Naive thymus-derived CD4-positive, alpha-beta T cell (primary cell): Measurements from ENCODE around the gene NYAP2. TPM values are rescaled to one million over a fixed set of nuclear protein-coding genes. Genes with fewer than 3 reads are reported as not detected.

Experiments
- ATAC-seq: fragments of 150-1000 bp; cut with Tn5 transposase; 2 replicates; pipeline ENCODE4 v1.10.0; 2021; ENCODE audit warnings: mild to moderate bottlenecking, moderate library complexity
- CTCF ChIA-PET: fragments of 350-600 bp; sonication (Branson Sonifier 250); formaldehyde crosslinking; loops from one replicate; lab custom pipeline; 2021; ENCODE audit warnings: antibody characterized with exemption; lab: Charles Lee
- POLR2A ChIA-PET: fragments of 350-600 bp; sonication (Branson Sonifier 250); formaldehyde crosslinking; loops from one replicate; lab custom pipeline; 2021; ENCODE audit warnings: antibody characterized with exemption, inconsistent platforms; lab: Charles Lee
- DNase-seq, 9 donors: peaks; one replicate each; pipeline versions ENCODE4 v3.0.0 to v3.0.0-alpha.2; 2020 to 2022; ENCODE audit warnings: mixed read lengths in 1 of 9
- H3K27ac ChIP-seq: one replicate; pipeline ENCODE4 v1.7.0; 2013; ENCODE audit warnings: mild to moderate bottlenecking, low read depth, low read length, moderate library complexity
- H3K27me3 ChIP-seq, 2 donors: one replicate each; pipeline ENCODE4 v1.7.0; 2013; ENCODE audit warnings: low read length in 2 of 2, mild to moderate bottlenecking in 2 of 2, moderate library complexity in 2 of 2; ENCODE audit not compliant: control insufficient read depth in 2 of 2, insufficient read depth in 2 of 2
- H3K36me3 ChIP-seq, 3 experiments: 1 replicate in 2 of 3; 2 replicates in 1 of 3; pipeline ENCODE4 v1.7.0; 2013; ENCODE audit warnings: low read length in 3 of 3, mild to moderate bottlenecking in 3 of 3, moderate library complexity in 1 of 3; ENCODE audit not compliant: insufficient read depth in 3 of 3, control insufficient read depth in 2 of 3
- H3K4me1 ChIP-seq, 2 donors: one replicate each; pipeline ENCODE4 v1.7.0; 2013; ENCODE audit warnings: low read length in 2 of 2, mild to moderate bottlenecking in 2 of 2, moderate library complexity in 1 of 2; ENCODE audit not compliant: control insufficient read depth in 2 of 2, insufficient read depth in 2 of 2
- H3K4me3 ChIP-seq: 2 replicates; pipeline ENCODE4 v1.7.0; 2013; ENCODE audit warnings: mild to moderate bottlenecking, low read length
- H3K9me3 ChIP-seq, 3 experiments: 1 replicate in 2 of 3; 2 replicates in 1 of 3; pipeline ENCODE4 v1.7.0; 2013; ENCODE audit warnings: low read length in 3 of 3; ENCODE audit not compliant: control insufficient read depth in 2 of 3
- H3K27ac Mint-ChIP-seq, 9 donors: one replicate each; pipeline ENCODE4 v1.8.0; 2020 to 2022; ENCODE audit warnings: mixed read lengths in 9 of 9, mild to moderate bottlenecking in 8 of 9, moderate library complexity in 5 of 9, inconsistent platforms in 2 of 9
- H3K27me3 Mint-ChIP-seq, 5 donors: one replicate each; pipeline ENCODE4 v1.8.0; 2021 to 2022; ENCODE audit warnings: mixed read lengths in 5 of 5, mild to moderate bottlenecking in 1 of 5
- H3K36me3 Mint-ChIP-seq, 5 donors: one replicate each; pipeline ENCODE4 v1.8.0; 2020 to 2022; ENCODE audit warnings: mixed read lengths in 5 of 5, mild to moderate bottlenecking in 3 of 5, inconsistent platforms in 1 of 5
- H3K4me1 Mint-ChIP-seq, 7 donors: one replicate each; pipeline ENCODE4 v1.8.0; 2020 to 2022; ENCODE audit warnings: mixed read lengths in 7 of 7, mild to moderate bottlenecking in 3 of 7, inconsistent platforms in 1 of 7
- H3K4me3 Mint-ChIP-seq, 10 donors: one replicate each; pipeline ENCODE4 v1.8.0; 2020 to 2022; ENCODE audit warnings: mild to moderate bottlenecking in 10 of 10, mixed read lengths in 10 of 10, moderate library complexity in 6 of 10, inconsistent platforms in 2 of 10
- H3K9me3 Mint-ChIP-seq, 11 donors: one replicate each; pipeline ENCODE4 v1.8.0; 2020 to 2022; ENCODE audit warnings: mixed read lengths in 11 of 11, mild to moderate bottlenecking in 4 of 11, inconsistent platforms in 1 of 11, moderate library complexity in 1 of 11
- intact Hi-C, 2 donors: fragments of 100-400 bp; cut with micrococcal nuclease; formaldehyde crosslinking; loops; one replicate each; pipeline ENCODE4 v1.15.1; 2023
- polyA plus RNA-seq, 2 donors: library from polyadenylated mRNA; unstranded; fragments of 300-500 nt; fragmentation: Illumina TruSeq; gene quantifications; one replicate each; pipeline ENCODE4 v1.2.3, GENCODE V29; 2021
- total RNA-seq, 6 experiments: library from RNA in 5 of 6; stranded (reverse) in 5 of 6; gene quantifications; 1 replicate in 5 of 6; 2 replicates in 1 of 6; pipeline ENCODE4 v1.2.3 and lab custom pipeline; 2021 to 2026

The NYAP2 gene
- total and polyA plus RNA-seq, 7 experiments from 2014 or later: 0.17 TPM; not detected in 6

DNA sequence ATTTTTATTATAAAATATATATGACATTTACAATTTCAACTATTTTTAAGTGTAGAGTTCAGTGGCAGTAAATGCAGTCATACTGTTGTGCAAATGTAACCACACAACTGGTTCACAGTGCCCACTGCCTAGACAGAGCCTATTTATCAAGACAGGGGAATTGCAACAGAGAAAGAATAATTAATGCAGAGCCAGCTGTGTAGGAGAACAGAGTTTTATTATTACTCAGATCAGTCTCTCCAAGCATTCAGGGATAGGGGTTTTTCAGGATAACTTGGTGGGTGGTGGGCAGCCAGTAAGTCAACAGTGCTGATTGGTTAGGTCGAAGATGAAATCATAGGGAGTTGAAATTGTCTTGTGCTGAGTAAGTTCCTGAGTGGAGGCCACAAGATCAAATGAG, 200.3 kb downstream of the NYAP2 start:
- Mint-ChIP-seq H3K27ac (no peak overlapping the region), H3K9me3 (peaks cover 0 to 7% (median 0%) of the 10 kb centered on the region in 11 donors), H3K27me3 (peaks cover 0 to 14% (median 6%) of the 10 kb centered on the region in 5 donors), H3K4me1 (peaks cover 0 to 1% (median 0%) of the 10 kb centered on the region in 7 donors), H3K4me3 (no peak overlapping the region), H3K36me3 (no peaks in the 10 kb centered on the region)
- no peaks in the 10 kb centered on the region for H3K36me3 ChIP-seq
- DNase-seq: no peak
- ATAC-seq: no peak
- no peaks in the 10 kb centered on the region for H3K9me3 ChIP-seq
- POLR2A ChIA-PET: no interaction called here
- no peak overlapping the region for H3K4me3 ChIP-seq
- intact Hi-C loops: no loop called here
- no peak overlapping the region for H3K27ac ChIP-seq
- CTCF ChIA-PET: no interaction called here
- H3K27me3 ChIP-seq: no peaks in the 10 kb centered on the region
- no peaks in the 10 kb centered on the region for H3K4me1 ChIP-seq

DNA sequence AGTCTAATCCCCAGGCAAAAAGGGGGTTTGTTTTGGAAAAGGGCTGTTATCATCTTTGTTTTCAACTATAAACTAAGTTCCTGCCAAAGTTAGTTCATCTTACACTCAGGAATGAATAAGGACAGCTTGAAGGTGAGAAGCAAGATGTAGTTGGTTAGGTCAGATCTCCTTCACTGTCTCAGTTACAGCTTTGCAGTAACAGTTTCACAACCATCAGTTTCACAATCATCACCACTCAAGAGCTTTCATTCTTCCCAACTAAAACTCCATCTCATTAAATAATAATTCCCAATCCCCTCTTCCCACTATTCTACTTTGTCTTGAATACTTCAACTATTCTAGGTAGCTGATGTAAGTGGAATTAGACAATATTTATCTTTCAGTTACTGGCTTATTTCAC, 200.9 kb downstream of the NYAP2 start:
- H3K36me3 Mint-ChIP-seq: no peaks in the 10 kb centered on the region
- ATAC-seq (no peak), DNase-seq (no peak)
- POLR2A ChIA-PET: no interaction called here
- peaks cover 0 to 1% (median 0%) of the 10 kb centered on the region in 7 donors for H3K4me1 Mint-ChIP-seq
- Histone ChIP-seq H3K9me3 (no peaks in the 10 kb centered on the region), H3K27me3 (no peaks in the 10 kb centered on the region), H3K27ac (no peak overlapping the region), H3K4me1 (no peaks in the 10 kb centered on the region), H3K4me3 (no peak overlapping the region), H3K36me3 (no peaks in the 10 kb centered on the region)
- no peak overlapping the region for H3K27ac Mint-ChIP-seq
- H3K27me3 Mint-ChIP-seq: peaks cover 0 to 14% (median 6%) of the 10 kb centered on the region in 5 donors
- CTCF ChIA-PET: no interaction called here
- H3K9me3 Mint-ChIP-seq: peaks cover 0 to 7% (median 0%) of the 10 kb centered on the region in 11 donors
- intact Hi-C loops: no loop called here
- H3K4me3 Mint-ChIP-seq: no peak overlapping the region

DNA sequence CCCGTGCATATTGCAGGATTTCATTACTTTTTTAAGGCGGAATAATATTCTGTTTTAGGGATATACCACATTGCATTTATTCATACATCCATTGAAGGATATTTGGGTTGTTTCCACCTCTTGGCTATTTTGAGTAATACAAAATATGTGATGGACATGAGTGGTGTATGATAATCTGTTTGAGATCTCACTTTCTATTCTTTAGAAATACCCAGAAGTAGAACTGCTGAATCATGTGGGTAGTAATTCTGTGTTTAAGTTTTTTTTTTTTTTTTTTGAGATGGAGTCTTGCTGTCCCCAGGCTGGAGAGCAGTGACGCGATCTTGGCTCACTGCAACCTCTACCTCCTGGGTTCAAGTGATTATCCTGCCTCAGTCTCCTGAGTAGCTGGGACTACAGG, 201.4 kb downstream of the NYAP2 start:
- Mint-ChIP-seq H3K36me3 (no peaks in the 10 kb centered on the region), H3K27ac (no peak overlapping the region), H3K27me3 (peaks cover 0 to 14% (median 6%) of the 10 kb centered on the region in 5 donors), H3K4me3 (no peak overlapping the region), H3K9me3 (peaks cover 0 to 7% (median 0%) of the 10 kb centered on the region in 11 donors), H3K4me1 (peaks cover 0 to 1% (median 0%) of the 10 kb centered on the region in 7 donors)
- Histone ChIP-seq H3K36me3 (no peaks in the 10 kb centered on the region), H3K4me3 (no peak overlapping the region), H3K9me3 (no peaks in the 10 kb centered on the region), H3K27ac (no peak overlapping the region), H3K27me3 (no peaks in the 10 kb centered on the region), H3K4me1 (no peaks in the 10 kb centered on the region)
- intact Hi-C loops: no loop called here
- no peak for DNase-seq
- ChIA-PET POLR2A (no interaction called here), CTCF (no interaction called here)
- ATAC-seq: no peak

DNA sequence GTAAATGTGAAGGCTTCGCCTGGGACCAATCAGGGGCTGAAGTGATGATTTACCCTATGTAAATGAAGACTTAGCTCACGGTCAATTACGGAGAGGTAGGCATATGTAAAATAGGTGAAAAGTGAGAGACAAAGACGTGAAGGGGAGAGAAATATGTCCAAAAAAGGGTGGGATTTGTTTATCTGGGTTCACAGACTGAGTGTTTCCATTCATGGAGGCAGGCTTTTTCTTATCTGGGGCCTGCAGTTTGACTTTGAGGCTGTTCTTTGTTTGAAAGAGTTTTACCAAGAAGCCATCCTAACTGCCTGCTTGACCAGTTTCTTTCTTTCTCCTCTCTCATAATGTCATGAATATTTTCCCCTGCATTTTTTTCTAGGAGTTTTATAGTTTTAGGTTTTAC, 202.7 kb downstream of the NYAP2 start:
- no peak overlapping the region for H3K27ac ChIP-seq
- H3K4me3 ChIP-seq: no peak overlapping the region
- intact Hi-C loops: no loop called here
- H3K9me3 Mint-ChIP-seq: peaks cover 0 to 7% (median 0%) of the 10 kb centered on the region in 11 donors
- H3K4me1 Mint-ChIP-seq: peaks cover 0 to 1% (median 0%) of the 10 kb centered on the region in 7 donors
- no peak for ATAC-seq
- H3K36me3 ChIP-seq: no peaks in the 10 kb centered on the region
- H3K4me1 ChIP-seq: no peaks in the 10 kb centered on the region
- peaks cover 0 to 10% (median 0%) of the 10 kb centered on the region in 5 donors for H3K27me3 Mint-ChIP-seq
- no peaks in the 10 kb centered on the region for H3K9me3 ChIP-seq
- no peak overlapping the region for H3K27ac Mint-ChIP-seq
- DNase-seq: no peak
- no peaks in the 10 kb centered on the region for H3K27me3 ChIP-seq
- no peak overlapping the region for H3K4me3 Mint-ChIP-seq
- POLR2A ChIA-PET: no interaction called here
- CTCF ChIA-PET: no interaction called here
- H3K36me3 Mint-ChIP-seq: no peaks in the 10 kb centered on the region

DNA sequence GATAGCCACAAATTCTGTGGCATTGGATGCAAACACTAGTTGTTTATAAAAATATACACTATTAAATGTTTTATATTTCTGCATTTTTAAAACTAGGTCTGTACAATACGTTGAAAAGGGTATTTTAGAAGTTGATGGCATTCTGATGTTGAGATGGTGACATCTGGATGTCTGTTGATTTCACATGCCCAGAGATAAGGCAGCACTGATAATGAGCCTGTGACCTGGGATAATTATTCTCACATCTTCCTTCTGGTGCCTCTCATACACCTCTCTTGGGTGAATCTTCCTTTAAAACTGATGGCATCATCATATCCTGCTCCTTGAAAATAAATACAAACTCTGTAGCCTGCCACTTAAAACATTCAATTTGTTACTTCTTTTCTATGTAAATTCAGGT, 208.6 kb downstream of the NYAP2 start:
- H3K4me3 ChIP-seq: no peak overlapping the region
- Mint-ChIP-seq H3K9me3 (no peaks in the 10 kb centered on the region), H3K27ac (no peak overlapping the region), H3K4me3 (no peak overlapping the region), H3K36me3 (no peaks in the 10 kb centered on the region), H3K27me3 (peaks cover 0 to 10% (median 5%) of the 10 kb centered on the region in 5 donors), H3K4me1 (no peaks in the 10 kb centered on the region)
- intact Hi-C loops: no loop called here
- H3K4me1 ChIP-seq: no peaks in the 10 kb centered on the region
- H3K27ac ChIP-seq: no peak overlapping the region
- H3K27me3 ChIP-seq: no peaks in the 10 kb centered on the region
- H3K36me3 ChIP-seq: no peaks in the 10 kb centered on the region
- POLR2A ChIA-PET: no interaction called here
- H3K9me3 ChIP-seq: no peaks in the 10 kb centered on the region
- no peak for DNase-seq
- CTCF ChIA-PET: no interaction called here
- no peak for ATAC-seq

DNA sequence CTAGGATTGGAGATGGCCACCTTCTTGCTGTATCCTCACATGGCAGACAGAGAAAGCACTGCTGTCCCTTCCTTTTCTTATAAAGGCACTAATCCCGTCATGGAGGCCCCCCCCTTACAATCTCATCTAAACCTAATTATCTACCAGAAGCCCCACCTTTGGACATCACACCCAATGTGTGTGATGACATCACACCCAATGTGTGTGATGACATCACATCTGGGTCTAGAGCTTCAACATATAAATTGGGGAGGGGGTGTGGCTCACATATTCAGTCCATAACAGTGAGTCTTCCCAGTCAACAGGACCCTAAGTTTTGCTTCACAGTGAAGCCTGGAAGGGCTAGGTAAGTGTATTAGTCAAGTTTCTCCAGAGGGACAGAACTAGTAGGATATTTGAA, 213.1 kb downstream of the NYAP2 start:
- H3K4me1 Mint-ChIP-seq: no peaks in the 10 kb centered on the region
- no peak overlapping the region for H3K4me3 ChIP-seq
- no peaks in the 10 kb centered on the region for H3K9me3 ChIP-seq
- POLR2A ChIA-PET: no interaction called here
- H3K36me3 ChIP-seq: no peaks in the 10 kb centered on the region
- H3K27me3 ChIP-seq: no peaks in the 10 kb centered on the region
- ATAC-seq: no peak
- H3K27me3 Mint-ChIP-seq: peaks cover 0 to 8% (median 5%) of the 10 kb centered on the region in 5 donors
- H3K27ac ChIP-seq: no peak overlapping the region
- H3K9me3 Mint-ChIP-seq: no peaks in the 10 kb centered on the region
- H3K4me3 Mint-ChIP-seq: no peak overlapping the region
- DNase-seq: no peak
- CTCF ChIA-PET: no interaction called here
- no peaks in the 10 kb centered on the region for H3K4me1 ChIP-seq
- no peaks in the 10 kb centered on the region for H3K36me3 Mint-ChIP-seq
- H3K27ac Mint-ChIP-seq: no peak overlapping the region
- intact Hi-C loops: no loop called here

DNA sequence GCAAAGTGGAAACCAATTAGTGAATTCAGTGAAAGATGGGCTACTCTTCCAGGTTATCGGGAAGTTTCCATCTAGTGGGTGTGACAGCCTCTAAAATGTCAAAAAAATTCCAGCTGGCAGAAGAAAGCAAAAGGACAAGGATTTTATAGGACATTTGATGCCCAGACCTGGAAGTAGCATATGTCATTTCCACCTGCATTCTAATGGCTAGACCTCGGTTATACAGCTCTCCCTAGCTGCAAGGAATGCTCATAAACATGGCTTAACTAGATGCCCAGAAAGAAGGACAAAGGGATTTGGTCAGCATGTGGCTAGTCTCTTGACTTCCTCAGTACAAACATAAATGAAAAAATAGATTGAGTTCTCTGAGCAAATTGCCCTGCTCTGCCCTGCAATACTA, 215.4 kb downstream of the NYAP2 start:
- no peak overlapping the region for H3K27ac Mint-ChIP-seq
- Histone ChIP-seq H3K36me3 (no peaks in the 10 kb centered on the region), H3K27ac (no peak overlapping the region), H3K9me3 (no peaks in the 10 kb centered on the region), H3K4me1 (no peaks in the 10 kb centered on the region), H3K27me3 (no peaks in the 10 kb centered on the region), H3K4me3 (no peak overlapping the region)
- no peaks in the 10 kb centered on the region for H3K4me1 Mint-ChIP-seq
- DNase-seq: no peak
- ChIA-PET POLR2A (no interaction called here), CTCF (no interaction called here)
- no peaks in the 10 kb centered on the region for H3K9me3 Mint-ChIP-seq
- intact Hi-C loops: no loop called here
- ATAC-seq: no peak
- H3K4me3 Mint-ChIP-seq: no peak overlapping the region
- H3K27me3 Mint-ChIP-seq: peaks cover 0 to 19% (median 5%) of the 10 kb centered on the region in 5 donors
- no peaks in the 10 kb centered on the region for H3K36me3 Mint-ChIP-seq
